ENCODE data around the gene TMCC1. TPM values are rescaled to one million over a fixed set of nuclear protein-coding genes. Genes with fewer than 3 reads are reported as not detected.
A peak's percentile ranks its signal among the peaks of the same experiment; 100 is the strongest.

Gene TMCC1
- total RNA-seq, 1 donor from 2014 or later: 24.3 TPM

- DNase-seq (ENCODE audit: low read depth): no peak
- no peak overlapping the region for H3K4me3 ChIP-seq (ENCODE audit: low read depth, low read length)
- TF ChIP-seq CTCF (conservative IDR thresholded peaks at IDR 0.05; ENCODE audit: low read depth, low read length): no peak
These were observed 264.5 kb downstream of the TMCC1 start for GRCh38 chr3:129629011-129629410.

GRCh38 chr3:129628169-129628522 lies 265.4 kb downstream of the TMCC1 start:
- no peak for TF ChIP-seq CTCF (conservative IDR thresholded peaks at IDR 0.05; ENCODE audit: low read depth, low read length)
- DNase-seq (ENCODE audit: low read depth): no peak
- H3K4me3 ChIP-seq (ENCODE audit: low read depth, low read length): peak overlapping the region; percentile 67

GRCh38 chr3:129627350-129628168 lies 266.0 kb downstream of the TMCC1 start:
- TF ChIP-seq CTCF (conservative IDR thresholded peaks at IDR 0.05; ENCODE audit: low read depth, low read length): peak; percentile 90
- DNase-seq (ENCODE audit: low read depth): no peak
- H3K4me3 ChIP-seq (ENCODE audit: low read depth, low read length): peak overlapping the region; percentile 67

- no peak for TF ChIP-seq CTCF (conservative IDR thresholded peaks at IDR 0.05; ENCODE audit: low read depth, low read length)
- no peak for DNase-seq (ENCODE audit: low read depth)
- peak overlapping the region; percentile 67 for H3K4me3 ChIP-seq (ENCODE audit: low read depth, low read length)
These were observed 266.7 kb downstream of the TMCC1 start for GRCh38 chr3:129626744-129627349.

GRCh38 chr3:129625072-129625874 lies 268.2 kb downstream of the TMCC1 start:
- DNase-seq (ENCODE audit: low read depth): no peak
- TF ChIP-seq CTCF (conservative IDR thresholded peaks at IDR 0.05; ENCODE audit: low read depth, low read length): peak; percentile 10

DNA sequence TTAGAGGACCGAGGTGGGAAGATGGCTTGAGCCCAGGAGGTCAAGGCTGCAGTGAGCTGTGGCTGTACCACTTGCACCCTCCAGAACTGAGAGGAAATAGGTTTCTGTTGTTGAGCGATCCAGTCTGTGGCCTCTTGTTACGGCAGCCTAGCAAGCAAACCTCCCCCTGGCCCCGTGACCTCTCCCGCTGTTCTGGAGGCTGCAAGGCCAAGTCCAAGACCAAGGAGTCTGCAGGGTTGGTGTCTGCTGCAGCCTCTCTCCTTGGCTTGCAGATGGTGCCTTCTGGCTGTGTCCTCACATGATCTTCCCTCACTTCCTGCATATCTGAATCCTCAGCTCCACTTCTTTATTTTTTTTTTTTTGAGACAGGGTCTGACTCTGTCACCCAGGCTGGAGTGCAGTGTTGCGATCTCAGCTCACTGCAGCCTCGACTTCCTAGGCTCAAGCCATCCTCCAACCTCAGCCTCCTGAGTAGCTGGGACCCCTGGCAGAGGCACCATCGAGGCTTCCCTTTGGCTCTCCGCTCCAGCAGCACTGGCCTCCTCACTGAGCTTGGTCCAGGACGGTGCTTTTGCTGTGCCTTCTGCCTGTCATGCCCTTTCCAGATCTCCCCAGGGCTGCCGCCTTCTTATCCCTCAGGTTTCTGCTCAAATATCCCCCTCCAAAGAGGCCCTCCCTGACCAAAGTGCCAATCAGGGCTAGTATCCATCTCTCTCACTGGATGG lies 269.0 kb downstream of the TMCC1 start:
- TF ChIP-seq CTCF (conservative IDR thresholded peaks at IDR 0.05; ENCODE audit: low read depth, low read length): no peak
- DNase-seq (ENCODE audit: low read depth): no peak

More at GRCh38 chr3:129625072-129625874, 268.2 kb downstream of the TMCC1 start:
- H3K4me3 ChIP-seq (ENCODE audit: low read depth, low read length): no peak overlapping the region

More for the DNA sequence above, 269.0 kb downstream of the TMCC1 start:
- H3K4me3 ChIP-seq (ENCODE audit: low read depth, low read length): no peak overlapping the region
